ENCODE results near the gene DCST2. TPM values are rescaled to one million over a fixed set of nuclear protein-coding genes. Genes with fewer than 3 reads are reported as not detected.

DCST2 gene
- total RNA-seq, 1 experiment from 2014 or later: not detected

GRCh38 chr1:155049651-155050559 is 16.3 kb upstream of the DCST2 start:
- DNase-seq (ENCODE audit: low spot score): no peak

GRCh38 chr1:155048449-155049334 is 15.1 kb upstream of the DCST2 start:
- DNase-seq (ENCODE audit: low spot score): no peak

- DNase-seq (ENCODE audit: low spot score): peak; percentile 84
These were observed 11.5 kb upstream of the DCST2 start for GRCh38 chr1:155044812-155045657.

GRCh38 chr1:155044365-155044764 is 10.8 kb upstream of the DCST2 start:
- DNase-seq (ENCODE audit: low spot score): no peak

GRCh38 chr1:155043793-155044192 is 10.2 kb upstream of the DCST2 start:
- DNase-seq (ENCODE audit: low spot score): no peak

GRCh38 chr1:155043301-155043702 is 9.7 kb upstream of the DCST2 start:
- no peak for DNase-seq (ENCODE audit: low spot score)

GRCh38 chr1:155042789-155043188 is 9.2 kb upstream of the DCST2 start:
- DNase-seq (ENCODE audit: low spot score): no peak

- DNase-seq (ENCODE audit: low spot score): no peak
These were observed 6.9 kb upstream of the DCST2 start for GRCh38 chr1:155040358-155041093.

- no peak for DNase-seq (ENCODE audit: low spot score)
These were observed 5.7 kb upstream of the DCST2 start for GRCh38 chr1:155039308-155039669.

GRCh38 chr1:155038602-155039307 is 5.2 kb upstream of the DCST2 start:
- DNase-seq (ENCODE audit: low spot score): no peak

- no peak for DNase-seq (ENCODE audit: low spot score)
These were observed 4.4 kb upstream of the DCST2 start for GRCh38 chr1:155037851-155038441.

GRCh38 chr1:155037043-155037442 is 3.5 kb upstream of the DCST2 start:
- DNase-seq (ENCODE audit: low spot score): no peak

- DNase-seq (ENCODE audit: low spot score): no peak
These were observed 2.4 kb upstream of the DCST2 start for GRCh38 chr1:155035936-155036335.

- DNase-seq (ENCODE audit: low spot score): no peak
These were observed 982 bp upstream of the DCST2 start for GRCh38 chr1:155034318-155035208.

- DNase-seq (ENCODE audit: low spot score): no peak
These were observed 695 bp downstream of the DCST2 start for GRCh38 chr1:155032886-155033285.

GRCh38 chr1:155030899-155031298 is 2.7 kb downstream of the DCST2 start:
- DNase-seq (ENCODE audit: low spot score): no peak

GRCh38 chr1:155030243-155030795 is 3.3 kb downstream of the DCST2 start:
- DNase-seq (ENCODE audit: low spot score): no peak

- DNase-seq (ENCODE audit: low spot score): no peak
These were observed 3.9 kb downstream of the DCST2 start for GRCh38 chr1:155029513-155030242.

Measured in H4 (cell line).